Measurements from ENCODE around the gene CYBA. TPM values are rescaled to one million over a fixed set of nuclear protein-coding genes. Genes with fewer than 3 reads are reported as not detected.
"Not testable (repeated sequence)": the region's sequence is repeated elsewhere in the genome, so short reads cannot be mapped to it uniquely, and the experiment has no call there.

Gene CYBA
- total RNA-seq, 4 donors from 2014 or later, result 174 to 329 (median 245) TPM

GRCh38 chr16:88671806-88672205, 21.0 kb upstream of the CYBA start:
- no peak for DNase-seq (ENCODE audit: low spot score)
- ATAC-seq (ENCODE audit: low FRiP score), result no peak
- TF ChIP-seq CTCF (IDR thresholded peaks at IDR 0.05), result no peak

GRCh38 chr16:88669980-88670379, 19.1 kb upstream of the CYBA start:
- no peak for TF ChIP-seq CTCF (IDR thresholded peaks at IDR 0.05)
- DNase-seq (ENCODE audit: low spot score) (no peak), ATAC-seq (ENCODE audit: low FRiP score) (no peak)

- DNase-seq (ENCODE audit: low spot score); ATAC-seq (ENCODE audit: low FRiP score): not testable (repeated sequence)
Observed at GRCh38 chr16:88669493-88669892, 18.6 kb upstream of the CYBA start.

GRCh38 chr16:88667461-88667860, 16.6 kb upstream of the CYBA start:
- no peak for DNase-seq (ENCODE audit: low spot score)
- ATAC-seq (ENCODE audit: low FRiP score), result no peak
- TF ChIP-seq CTCF (IDR thresholded peaks at IDR 0.05), result no peak

- DNase-seq (ENCODE audit: low spot score) (no peak), ATAC-seq (ENCODE audit: low FRiP score) (no peak)
- no peak for TF ChIP-seq CTCF (IDR thresholded peaks at IDR 0.05)
Observed at GRCh38 chr16:88665570-88665969, 14.7 kb upstream of the CYBA start.

- TF ChIP-seq CTCF (IDR thresholded peaks at IDR 0.05), result no peak
- DNase-seq (ENCODE audit: low spot score) (no peak), ATAC-seq (ENCODE audit: low FRiP score) (no peak)
Observed at GRCh38 chr16:88665148-88665547, 14.3 kb upstream of the CYBA start.

GRCh38 chr16:88662843-88663606, 12.2 kb upstream of the CYBA start, which contains the start of gene MVD:
TSS of gene MVD (minus strand) at chr16:88663091. CDS start at chr16:88663080, 11 bp downstream.
- TF ChIP-seq CTCF (IDR thresholded peaks at IDR 0.05), result no peak
- peak; percentile 99 for ATAC-seq (ENCODE audit: low FRiP score)
- peak; percentile 77 for DNase-seq (ENCODE audit: low spot score)

Data from omental fat pad (tissue), 4 donors.